Measurements from ENCODE around the gene BMPR1B. TPM values are rescaled to one million over a fixed set of nuclear protein-coding genes. Genes with fewer than 3 reads are reported as not detected.

BMPR1B gene
- total RNA-seq, 1 experiment from 2014 or later = 0.62 TPM

- CTCF ChIA-PET = no interaction called here
- Histone ChIP-seq H3K9me3 (ENCODE audit: control insufficient read depth, insufficient read depth, low read depth, low read length) (no peaks in the 10 kb centered on the region), H3K27ac (ENCODE audit: low read length) (no peak overlapping the region), H3K27me3 (ENCODE audit: control insufficient read depth, insufficient read depth, low read length) (no peaks in the 10 kb centered on the region), H3K4me1 (ENCODE audit: control insufficient read depth, insufficient read depth, low read length) (no peaks in the 10 kb centered on the region), H3K36me3 (ENCODE audit: control insufficient read depth, insufficient read depth, low read length) (no peaks in the 10 kb centered on the region), H3K4me3 (ENCODE audit: low read depth in 2 of 2, low read length in 2 of 2) (no peak overlapping the region)
- no peak for ATAC-seq
- TF ChIP-seq TCF7L2 (IDR thresholded peaks at IDR 0.05; ENCODE audit: low read depth, low read length) = no peak
- no peak for TF ChIP-seq POLR2AphosphoS5 (IDR thresholded peaks at IDR 0.05; ENCODE audit: low read depth, low read length)
- TF ChIP-seq REST (IDR thresholded peaks at IDR 0.05; ENCODE audit: insufficient read depth in 1 of 2, low read depth in 2 of 2, low read length in 1 of 2) = no peak
- TF ChIP-seq SIN3A (IDR thresholded peaks at IDR 0.05; ENCODE audit: borderline replicate concordance, insufficient read depth, low read depth, low read length) = no peak
- no peak for TF ChIP-seq CTCF (IDR thresholded peaks at IDR 0.05)
- no TSS peak for BruUV-seq (replicated peaks)
- in situ Hi-C loops (cut with HindIII; ENCODE audit: low pct_unique_long_range_greater_than_20kb, low sequenced_read_pairs) = no loop called here
- intact Hi-C loops (cut with micrococcal nuclease; ENCODE audit: unreplicated experiment) = no loop called here
- no peak for DNase-seq (ENCODE audit: low read depth, low spot score)
- POLR2A ChIA-PET = no interaction called here
Measured at GRCh38 chr4:95027905-95028618, 270.3 kb downstream of the BMPR1B start.

- ChIA-PET POLR2A (no interaction called here), CTCF (no interaction called here)
- ATAC-seq (no peak), DNase-seq (ENCODE audit: low read depth, low spot score) (no peak)
- no peak overlapping the region for H3K27ac ChIP-seq (ENCODE audit: low read length)
- H3K4me1 ChIP-seq (ENCODE audit: control insufficient read depth, insufficient read depth, low read length) = no peaks in the 10 kb centered on the region
- in situ Hi-C loops (cut with HindIII; ENCODE audit: low pct_unique_long_range_greater_than_20kb, low sequenced_read_pairs) = no loop called here
- H3K4me3 ChIP-seq (ENCODE audit: low read depth in 2 of 2, low read length in 2 of 2) = no peak overlapping the region
- intact Hi-C loops (cut with micrococcal nuclease; ENCODE audit: unreplicated experiment) = no loop called here
- H3K27me3 ChIP-seq (ENCODE audit: control insufficient read depth, insufficient read depth, low read length) = no peaks in the 10 kb centered on the region
- no peaks in the 10 kb centered on the region for H3K36me3 ChIP-seq (ENCODE audit: control insufficient read depth, insufficient read depth, low read length)
- no peak for TF ChIP-seq TCF7L2 (IDR thresholded peaks at IDR 0.05; ENCODE audit: low read depth, low read length)
- BruUV-seq (replicated peaks) = no TSS peak
- no peaks in the 10 kb centered on the region for H3K9me3 ChIP-seq (ENCODE audit: control insufficient read depth, insufficient read depth, low read depth, low read length)
Measured at GRCh38 chr4:95038791-95039190, 281.0 kb downstream of the BMPR1B start.

- H3K4me1 ChIP-seq (ENCODE audit: control insufficient read depth, insufficient read depth, low read length) = no peaks in the 10 kb centered on the region
- H3K9me3 ChIP-seq (ENCODE audit: control insufficient read depth, insufficient read depth, low read depth, low read length) = no peaks in the 10 kb centered on the region
- in situ Hi-C loops (cut with HindIII; ENCODE audit: low pct_unique_long_range_greater_than_20kb, low sequenced_read_pairs) (no loop called here), intact Hi-C loops (cut with micrococcal nuclease; ENCODE audit: unreplicated experiment) (no loop called here)
- no peak overlapping the region for H3K4me3 ChIP-seq (ENCODE audit: low read depth in 2 of 2, low read length in 2 of 2)
- no TSS peak for BruUV-seq (replicated peaks)
- POLR2A ChIA-PET = no interaction called here
- TF ChIP-seq REST (IDR thresholded peaks at IDR 0.05; ENCODE audit: insufficient read depth in 1 of 2, low read depth in 2 of 2, low read length in 1 of 2) (no peak), TCF7L2 (IDR thresholded peaks at IDR 0.05; ENCODE audit: low read depth, low read length) (no peak), SIN3A (IDR thresholded peaks at IDR 0.05; ENCODE audit: borderline replicate concordance, insufficient read depth, low read depth, low read length) (no peak), POLR2AphosphoS5 (IDR thresholded peaks at IDR 0.05; ENCODE audit: low read depth, low read length) (no peak), CTCF (IDR thresholded peaks at IDR 0.05) (no peak)
- DNase-seq (ENCODE audit: low read depth, low spot score) = no peak
- no peaks in the 10 kb centered on the region for H3K27me3 ChIP-seq (ENCODE audit: control insufficient read depth, insufficient read depth, low read length)
- no peaks in the 10 kb centered on the region for H3K36me3 ChIP-seq (ENCODE audit: control insufficient read depth, insufficient read depth, low read length)
- H3K27ac ChIP-seq (ENCODE audit: low read length) = no peak overlapping the region
- CTCF ChIA-PET = no interaction called here
- no peak for ATAC-seq
Measured at GRCh38 chr4:95044324-95044837, 286.6 kb downstream of the BMPR1B start.
